ENCODE results near the gene MLH3. TPM values are rescaled to one million over a fixed set of nuclear protein-coding genes. Genes with fewer than 3 reads are reported as not detected.

Gene MLH3
- 14.6 and 16.5 TPM in 2 replicates for total RNA-seq
- polyA plus RNA-seq = 4.6 and 4.8 TPM in 2 replicates
- polyA plus RNA-seq (2011; cell fraction: cytosol; rRNA removed) = 4.8 and 5.3 TPM in 2 replicates
- 17.2 and 19.0 TPM in 2 replicates for polyA plus RNA-seq (2011; cell fraction: nucleus; rRNA removed)
- 7.7 and 8.2 TPM in 2 replicates for polyA plus RNA-seq (2012)
- 20.0 and 27.1 TPM in 2 replicates for polyA minus RNA-seq
- 10.9 TPM for polyA minus RNA-seq (2011; cell fraction: cytosol; rRNA and poly(A)+ RNA removed)
- polyA minus RNA-seq (2011; cell fraction: nucleus; rRNA and poly(A)+ RNA removed) = 19.0 and 23.3 TPM in 2 replicates
- Bru-seq, nascent RNA = percentile 74 among the genes with signal in this experiment
- percentile 72 among the genes with signal in this experiment for BruChase-seq, experiment 1, labeled RNA remaining after a 6-hour chase
- BruChase-seq, experiment 2, labeled RNA remaining after a 2-hour chase = percentile 76 among the genes with signal in this experiment
- long read RNA-seq, full-length matches to known transcripts = 1 of 3 reads
- long read RNA-seq, partial matches to known transcripts = 0 of 3 reads
- long read RNA-seq, other reads (novel, unspliced or antisense) = 2 of 3 reads

DNA sequence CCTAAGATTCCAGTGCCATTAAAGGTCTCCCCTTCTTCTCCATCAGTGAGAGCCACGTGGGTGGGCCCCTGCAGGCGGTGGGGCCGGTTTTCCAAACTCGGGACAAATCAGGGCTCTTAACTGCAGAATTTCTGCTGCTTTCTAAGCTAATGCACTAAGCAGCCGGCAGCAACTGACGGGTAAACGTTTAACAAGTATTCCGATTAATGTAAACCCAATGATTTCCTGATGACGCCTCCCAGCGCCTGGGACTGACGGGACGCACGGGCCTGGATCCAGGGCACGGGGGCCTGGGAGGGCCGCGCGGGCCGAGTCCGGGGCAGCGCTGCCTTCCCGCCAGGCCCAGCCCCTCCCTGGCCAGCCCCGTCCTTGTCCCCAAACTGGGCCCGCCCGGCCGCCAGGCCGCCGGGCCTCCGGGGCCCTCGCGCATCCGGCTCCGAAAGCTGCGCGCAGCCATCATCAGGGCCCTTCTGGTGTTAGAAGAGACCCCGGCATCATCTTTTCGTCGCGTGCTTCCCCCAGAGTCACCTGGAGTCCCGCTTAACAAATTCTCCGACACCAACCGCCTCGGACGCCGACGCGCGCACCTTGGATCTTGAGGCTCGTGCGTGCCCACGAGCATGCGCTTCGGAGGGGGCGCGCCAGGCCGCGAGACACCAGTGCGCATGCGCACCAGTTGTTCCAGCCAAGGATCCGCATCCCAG is at the start of gene MLH3:
Gene MLH3 (minus strand): TSS at position 616 of the 704 bp plus-strand sequence. CDS start 1,812 bp downstream, outside the sequence.
- H3K4me1 ChIP-seq (ENCODE audit: control insufficient read depth, extremely low read depth, insufficient read depth, low read length) = peaks cover 11% of the 10 kb centered on the region
- no peak for TF ChIP-seq EZH2 (IDR thresholded peaks at IDR 0.05; ENCODE audit: borderline replicate concordance, low read depth, low read length, severe bottlenecking)
- TF ChIP-seq, protein P1, sequence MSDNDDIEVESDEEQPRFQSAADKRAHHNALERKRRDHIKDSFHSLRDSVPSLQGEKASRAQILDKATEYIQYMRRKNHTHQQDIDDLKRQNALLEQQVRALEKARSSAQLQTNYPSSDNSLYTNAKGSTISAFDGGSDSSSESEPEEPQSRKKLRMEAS (IDR thresholded peaks at IDR 0.05; ENCODE audit: insufficient read depth, insufficient read length) = peak; percentile 57
- TF ChIP-seq POLR2A (IDR thresholded peaks at IDR 0.05; ENCODE audit: low read depth, low read length) = peak; percentile 68
- TF ChIP-seq MYC (IDR thresholded peaks at IDR 0.05; ENCODE audit: low read depth, low read length) = no peak
- TF ChIP-seq FOS (IDR thresholded peaks at IDR 0.05; ENCODE audit: borderline replicate concordance, insufficient read depth, low read length) = no peak
- TF ChIP-seq JUN (IDR thresholded peaks at IDR 0.05; ENCODE audit: borderline replicate concordance, insufficient read depth, insufficient read length, low read depth) = no peak
- TF ChIP-seq, protein P2, sequence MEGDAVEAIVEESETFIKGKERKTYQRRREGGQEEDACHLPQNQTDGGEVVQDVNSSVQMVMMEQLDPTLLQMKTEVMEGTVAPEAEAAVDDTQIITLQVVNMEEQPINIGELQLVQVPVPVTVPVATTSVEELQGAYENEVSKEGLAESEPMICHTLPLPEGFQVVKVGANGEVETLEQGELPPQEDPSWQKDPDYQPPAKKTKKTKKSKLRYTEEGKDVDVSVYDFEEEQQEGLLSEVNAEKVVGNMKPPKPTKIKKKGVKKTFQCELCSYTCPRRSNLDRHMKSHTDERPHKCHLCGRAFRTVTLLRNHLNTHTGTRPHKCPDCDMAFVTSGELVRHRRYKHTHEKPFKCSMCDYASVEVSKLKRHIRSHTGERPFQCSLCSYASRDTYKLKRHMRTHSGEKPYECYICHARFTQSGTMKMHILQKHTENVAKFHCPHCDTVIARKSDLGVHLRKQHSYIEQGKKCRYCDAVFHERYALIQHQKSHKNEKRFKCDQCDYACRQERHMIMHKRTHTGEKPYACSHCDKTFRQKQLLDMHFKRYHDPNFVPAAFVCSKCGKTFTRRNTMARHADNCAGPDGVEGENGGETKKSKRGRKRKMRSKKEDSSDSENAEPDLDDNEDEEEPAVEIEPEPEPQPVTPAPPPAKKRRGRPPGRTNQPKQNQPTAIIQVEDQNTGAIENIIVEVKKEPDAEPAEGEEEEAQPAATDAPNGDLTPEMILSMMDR (IDR thresholded peaks at IDR 0.05; ENCODE audit: extremely low read depth in 1 of 2, insufficient read depth in 1 of 2, low read depth in 1 of 2, low read length in 2 of 2) = no peak
- peak; percentile 77 for TF ChIP-seq POLR2AphosphoS5 (IDR thresholded peaks at IDR 0.05; ENCODE audit: insufficient read depth, low read depth, low read length)
- TF ChIP-seq GATA2 (IDR thresholded peaks at IDR 0.05; ENCODE audit: insufficient read depth, insufficient read length, low read depth, low read length) = no peak
- CTCF ChIA-PET = interaction anchor here (0.7 to 1.5 kb wide), 4 partner anchors 11 to 28 kb away, joined by 3 read pairs; no protein-coding TSS in a partner anchor
- H3K9me1 ChIP-seq (replicated peaks; ENCODE audit: control insufficient read depth, extremely low read depth, insufficient read depth, low read length) = no peaks in the 10 kb centered on the region
- peak; percentile 85 for DNase-seq (ENCODE audit: low read depth, low spot score)
- POLR2A ChIA-PET = no interaction called here
- dilution Hi-C loops (cut with MboI; ENCODE audit: extremely low pct_ligation_motif_present, low sequenced_read_pairs) (no loop called here), intact Hi-C loops (cut with micrococcal nuclease) (loop anchor here (1.0 kb wide), 1 partner anchor 8 kb away; no protein-coding TSS in a partner anchor)
- H2AFZ ChIP-seq (ENCODE audit: low read depth, low read length) = peak within 1 kb of the TSS; percentile 72
- H3K27ac ChIP-seq (ENCODE audit: insufficient read depth, low read depth, low read length) = peak within 1 kb of the TSS; percentile 50
- H3K9me3 ChIP-seq (replicated peaks; ENCODE audit: control insufficient read depth, insufficient read depth, low read length) = no peaks in the 10 kb centered on the region
- H4K20me1 ChIP-seq (replicated peaks; ENCODE audit: control insufficient read depth, extremely low read depth, insufficient read depth, low read length) = no peaks in the 10 kb centered on the region
- peak within 1 kb of the TSS; percentile 19 for H3K4me2 ChIP-seq (ENCODE audit: insufficient read depth, low read length)
- peak within 1 kb of the TSS; percentile 21 to 47 (median 38) for H3K4me3 ChIP-seq (replicated peaks in 1 of 3; ENCODE audit: insufficient read depth in 1 of 3, low read depth in 1 of 3, low read length in 3 of 3)
- H3K27me3 ChIP-seq (ENCODE audit: control insufficient read depth in 2 of 2, insufficient read depth in 2 of 2, low read length in 2 of 2) = no peaks in the 10 kb centered on the region
- peak within 1 kb of the TSS; percentile 73 for H3K9ac ChIP-seq (replicated peaks; ENCODE audit: extremely low read depth, insufficient read depth, low read length)
- no peaks in the 10 kb centered on the region for H3K36me3 ChIP-seq (ENCODE audit: control insufficient read depth in 2 of 2, extremely low read depth in 1 of 2, insufficient read depth in 2 of 2, low read length in 2 of 2)
- FAIRE-seq = peak; percentile 64
- peaks cover 5% of the 10 kb centered on the region for H3K79me2 ChIP-seq (ENCODE audit: control insufficient read depth, insufficient read depth, low read length)
- TSS peak; percentile 45 for BruUV-seq (replicated peaks)

All from endothelial cell of umbilical vein (primary cell).